ENCODE results near the gene GSTT4.

Gene GSTT4

GRCh38 chr22:24008022-24008283 is 2.7 kb upstream of the GSTT4 start:
- no peak for DNase-seq (ENCODE audit: low spot score)
- in situ Hi-C loops (cut with MboI; ENCODE audit: low sequenced_read_pairs, unreplicated experiment) = no loop called here
- no peak for TF ChIP-seq CTCF (IDR thresholded peaks at IDR 0.05; ENCODE audit: borderline replicate concordance, control extremely low read depth, extremely low read depth, insufficient read depth, missing control alignments)

GRCh38 chr22:24007253-24008021 is 2.2 kb upstream of the GSTT4 start:
- no peak for DNase-seq (ENCODE audit: low spot score)
- in situ Hi-C loops (cut with MboI; ENCODE audit: low sequenced_read_pairs, unreplicated experiment) = no loop called here
- TF ChIP-seq CTCF (IDR thresholded peaks at IDR 0.05; ENCODE audit: borderline replicate concordance, control extremely low read depth, extremely low read depth, insufficient read depth, missing control alignments) = no peak

DNA sequence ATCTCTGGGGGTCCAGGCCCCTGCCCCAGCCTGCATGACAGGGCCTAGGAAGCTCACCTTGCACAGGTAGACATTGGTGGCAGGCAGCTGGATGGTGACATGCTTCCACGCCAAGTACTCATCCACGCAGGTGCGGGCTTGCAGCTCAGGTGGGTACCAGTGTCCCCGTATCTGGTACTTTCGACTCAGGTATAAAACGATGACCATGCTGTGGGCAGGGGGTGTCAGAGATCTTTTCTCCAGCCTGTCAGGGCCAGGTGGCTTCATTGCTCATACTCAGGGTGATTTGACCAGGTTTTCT is 1.6 kb upstream of the GSTT4 start:
- in situ Hi-C loops (cut with MboI; ENCODE audit: low sequenced_read_pairs, unreplicated experiment) = no loop called here
- no peak for TF ChIP-seq CTCF (IDR thresholded peaks at IDR 0.05; ENCODE audit: borderline replicate concordance, control extremely low read depth, extremely low read depth, insufficient read depth, missing control alignments)
- DNase-seq (ENCODE audit: low spot score) = no peak

GRCh38 chr22:24006207-24006913 is 1.1 kb upstream of the GSTT4 start:
- in situ Hi-C loops (cut with MboI; ENCODE audit: low sequenced_read_pairs, unreplicated experiment) = no loop called here
- no peak for TF ChIP-seq CTCF (IDR thresholded peaks at IDR 0.05; ENCODE audit: borderline replicate concordance, control extremely low read depth, extremely low read depth, insufficient read depth, missing control alignments)
- DNase-seq (ENCODE audit: low spot score) = no peak

DNA sequence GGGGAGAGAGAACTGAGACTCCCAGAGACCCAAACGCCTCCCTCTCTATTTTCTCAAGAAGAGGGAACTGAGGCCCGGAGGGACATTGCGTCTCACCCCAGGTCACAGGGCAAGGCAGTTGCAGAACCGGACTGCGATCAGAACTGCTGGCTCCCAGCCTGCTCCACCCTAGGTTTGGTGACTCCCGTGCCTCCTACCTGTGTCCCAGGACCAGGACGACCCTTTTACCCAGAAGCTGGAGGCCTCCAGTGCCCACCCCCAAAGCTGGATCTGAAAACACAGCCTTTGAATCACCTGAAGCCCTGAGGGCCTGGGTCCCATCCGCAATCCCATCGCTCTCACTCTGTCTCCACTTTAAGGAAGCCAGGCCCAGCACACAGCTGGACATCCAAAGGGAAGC is 1.4 kb downstream of the GSTT4 start:
- peak; percentile 27 for DNase-seq (ENCODE audit: low spot score)
- TF ChIP-seq CTCF (IDR thresholded peaks at IDR 0.05; ENCODE audit: borderline replicate concordance, control extremely low read depth, extremely low read depth, insufficient read depth, missing control alignments) = no peak
- in situ Hi-C loops (cut with MboI; ENCODE audit: low sequenced_read_pairs, unreplicated experiment) = no loop called here

- no peak for TF ChIP-seq CTCF (IDR thresholded peaks at IDR 0.05; ENCODE audit: borderline replicate concordance, control extremely low read depth, extremely low read depth, insufficient read depth, missing control alignments)
- in situ Hi-C loops (cut with MboI; ENCODE audit: low sequenced_read_pairs, unreplicated experiment) = no loop called here
- no peak for DNase-seq (ENCODE audit: low spot score)
These were observed 2.4 kb downstream of the GSTT4 start for GRCh38 chr22:24002851-24003250.

Measured in GM13976 (cell line).